Lung microvascular endothelial cell (primary cell): Measurements from ENCODE around the gene FKBP1A. TPM values are rescaled to one million over a fixed set of nuclear protein-coding genes. Genes with fewer than 3 reads are reported as not detected.

Experiments used
- DNase-seq, 2 donors: peaks; one replicate each; pipeline versions ENCODE4 v3.0.0 to v3.0.0-alpha.2; 2010; ENCODE audit warnings: low read depth in 2 of 2
- total RNA-seq: library from RNA; depleted of rRNA; stranded (reverse); fragments of >200 nt; gene quantifications from 2 replicates; pipeline ENCODE4 v1.2.1, GENCODE V29; 2014

The FKBP1A gene
- total RNA-seq, 1 donor from 2014 or later, result 278 TPM

DNA sequence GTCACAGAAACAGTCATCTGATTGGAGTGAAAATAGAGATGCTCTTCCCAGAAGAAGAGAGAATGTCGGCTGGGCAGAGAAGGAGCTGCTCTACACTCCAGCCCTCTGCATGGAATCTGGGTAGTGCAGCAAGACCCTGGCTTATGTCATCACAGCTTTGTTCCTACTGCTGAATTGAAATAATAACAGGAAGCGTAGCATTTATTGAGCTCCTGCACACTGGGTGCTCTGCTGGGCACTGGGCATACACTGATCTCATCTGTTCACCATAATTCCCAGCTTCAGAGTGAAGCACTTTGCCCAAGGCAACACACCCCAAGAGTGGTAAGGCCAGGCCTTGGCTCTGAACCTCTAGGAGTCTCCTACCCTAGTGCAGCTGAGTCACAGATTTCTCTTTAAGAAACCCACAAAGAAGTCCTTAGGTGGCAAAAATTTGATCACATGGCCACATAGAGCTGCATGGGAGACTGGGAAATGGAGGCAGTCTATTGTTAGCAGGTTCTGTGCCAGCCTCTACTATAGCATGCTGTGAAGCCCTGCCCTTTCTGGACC lies 60.0 kb downstream of the FKBP1A start:
- peak; percentile 57 to 67 for DNase-seq

DNA sequence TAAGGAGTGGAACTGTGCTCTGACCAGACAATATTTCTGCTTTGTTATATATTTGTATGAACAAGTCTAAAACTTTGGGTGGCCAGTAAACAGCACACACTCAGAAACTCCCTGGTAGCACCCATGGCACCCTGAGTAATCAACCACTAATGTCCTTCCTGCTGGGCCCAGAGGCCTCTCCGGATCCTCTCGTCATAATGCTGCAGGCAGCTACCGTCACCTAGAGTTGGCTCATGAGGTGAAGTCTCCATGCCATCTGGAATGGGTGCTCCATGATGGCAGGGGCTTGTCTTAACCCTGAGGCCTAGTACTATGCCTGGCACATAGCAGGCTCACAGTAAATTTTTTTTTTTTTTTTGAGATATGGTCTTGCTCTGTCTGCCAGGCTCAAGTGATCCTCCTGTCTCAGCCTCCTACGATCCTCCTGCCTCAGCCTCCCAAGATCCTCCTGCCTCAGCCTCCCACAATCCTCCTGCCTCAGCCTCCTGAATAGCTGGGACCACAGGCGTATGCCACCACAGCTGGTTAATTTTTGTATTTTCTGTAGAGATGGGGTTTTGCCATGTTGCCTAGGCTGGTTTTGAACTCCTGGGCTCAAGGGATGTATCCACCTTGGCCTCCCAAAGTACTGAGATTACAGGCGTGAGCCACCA lies 60.9 kb downstream of the FKBP1A start:
- DNase-seq, result peak in 1 of 2 donors; percentile 49

DNA sequence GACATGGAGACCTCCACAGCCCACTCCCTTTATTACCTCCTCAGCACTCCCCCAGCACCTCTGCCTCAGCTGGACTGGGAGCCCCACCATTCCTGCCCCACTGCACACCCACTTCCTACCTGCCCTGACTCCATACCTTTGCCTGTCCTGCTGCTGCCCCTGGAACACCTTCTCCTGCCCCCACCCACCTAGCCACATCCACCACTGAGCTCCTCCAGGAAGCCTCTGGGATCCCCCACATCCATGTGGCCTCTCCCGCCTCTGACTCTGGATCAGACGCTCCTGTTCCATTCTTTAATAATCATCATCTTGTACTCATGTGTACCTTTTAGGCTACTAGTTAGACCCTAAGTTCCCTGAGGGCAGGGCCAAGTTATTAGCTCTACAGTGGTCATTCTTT lies 61.8 kb downstream of the FKBP1A start:
- DNase-seq, result no peak

DNA sequence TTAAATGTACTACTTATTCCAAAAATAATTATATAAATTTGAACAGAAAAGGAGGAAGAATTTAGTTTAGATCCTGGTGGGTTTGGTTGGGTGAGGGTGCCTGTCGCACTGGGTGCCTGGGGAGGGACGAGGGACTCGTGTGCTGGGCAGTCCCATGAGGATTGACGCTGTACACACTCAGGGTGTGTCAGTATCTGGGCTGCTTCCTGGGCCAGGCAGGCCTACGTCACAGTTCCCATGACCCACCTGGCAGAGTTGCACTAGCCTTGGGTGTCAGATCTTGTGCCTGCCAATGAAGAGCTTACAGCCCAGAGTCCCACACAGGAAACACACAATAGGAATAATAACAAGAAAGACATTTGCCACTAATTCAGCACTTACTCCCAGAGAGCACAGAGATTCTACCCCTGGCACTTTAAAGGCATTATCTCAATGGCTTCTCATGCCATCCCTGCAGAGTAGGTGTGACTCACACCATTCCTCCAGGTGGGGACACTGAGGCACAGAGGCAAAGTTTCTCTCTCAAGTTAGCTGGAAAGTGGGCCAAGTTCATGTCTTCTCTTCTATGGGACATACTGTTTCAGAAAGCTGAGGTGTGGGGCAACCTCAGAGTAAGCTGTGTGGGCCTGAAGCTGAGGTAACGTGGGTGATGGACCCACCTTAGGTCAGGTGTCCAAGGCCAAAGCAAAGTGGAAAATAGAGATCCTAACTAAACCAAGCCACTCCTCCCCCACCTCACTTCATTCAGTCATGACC lies 62.6 kb downstream of the FKBP1A start:
- peak; percentile 70 to 79 for DNase-seq

DNA sequence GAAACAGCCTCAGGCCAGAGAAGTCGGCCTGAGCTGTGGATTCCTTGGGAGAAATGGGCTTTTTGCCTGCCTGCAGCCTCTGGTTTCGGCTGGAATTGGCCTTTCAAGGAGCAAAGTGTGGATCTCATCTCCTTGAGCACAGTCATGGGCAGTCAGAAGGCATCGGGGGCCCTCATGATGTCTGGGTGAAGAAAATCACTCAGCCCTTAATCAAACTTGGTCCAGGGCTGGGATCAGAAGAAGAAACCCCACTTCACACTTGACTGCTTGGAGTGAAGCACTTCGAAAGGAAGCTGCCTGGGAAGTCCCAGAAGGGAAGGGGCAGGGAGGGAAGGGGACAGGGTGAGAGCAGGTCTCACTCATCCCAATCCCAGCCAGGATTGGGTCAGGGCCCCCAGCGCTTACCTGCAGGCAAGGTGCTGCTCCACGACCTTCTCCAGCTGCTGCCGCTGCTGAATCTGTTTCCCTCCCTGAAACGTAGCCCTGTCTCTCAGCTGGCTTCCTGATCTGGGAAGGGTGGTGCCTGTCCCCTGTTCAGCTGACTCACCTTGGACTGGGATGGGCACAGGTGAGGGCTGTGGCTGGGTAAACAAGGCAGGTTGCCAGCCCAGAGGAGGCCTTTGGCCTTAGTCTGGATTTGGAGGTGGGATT lies 64.0 kb downstream of the FKBP1A start, which contains the start of gene SDCBP2:
TSS of gene SDCBP2 (minus strand) at position 460 of the 651 bp plus-strand sequence. CDS start 8,723 bp downstream, outside the sequence.
- no peak for DNase-seq

DNA sequence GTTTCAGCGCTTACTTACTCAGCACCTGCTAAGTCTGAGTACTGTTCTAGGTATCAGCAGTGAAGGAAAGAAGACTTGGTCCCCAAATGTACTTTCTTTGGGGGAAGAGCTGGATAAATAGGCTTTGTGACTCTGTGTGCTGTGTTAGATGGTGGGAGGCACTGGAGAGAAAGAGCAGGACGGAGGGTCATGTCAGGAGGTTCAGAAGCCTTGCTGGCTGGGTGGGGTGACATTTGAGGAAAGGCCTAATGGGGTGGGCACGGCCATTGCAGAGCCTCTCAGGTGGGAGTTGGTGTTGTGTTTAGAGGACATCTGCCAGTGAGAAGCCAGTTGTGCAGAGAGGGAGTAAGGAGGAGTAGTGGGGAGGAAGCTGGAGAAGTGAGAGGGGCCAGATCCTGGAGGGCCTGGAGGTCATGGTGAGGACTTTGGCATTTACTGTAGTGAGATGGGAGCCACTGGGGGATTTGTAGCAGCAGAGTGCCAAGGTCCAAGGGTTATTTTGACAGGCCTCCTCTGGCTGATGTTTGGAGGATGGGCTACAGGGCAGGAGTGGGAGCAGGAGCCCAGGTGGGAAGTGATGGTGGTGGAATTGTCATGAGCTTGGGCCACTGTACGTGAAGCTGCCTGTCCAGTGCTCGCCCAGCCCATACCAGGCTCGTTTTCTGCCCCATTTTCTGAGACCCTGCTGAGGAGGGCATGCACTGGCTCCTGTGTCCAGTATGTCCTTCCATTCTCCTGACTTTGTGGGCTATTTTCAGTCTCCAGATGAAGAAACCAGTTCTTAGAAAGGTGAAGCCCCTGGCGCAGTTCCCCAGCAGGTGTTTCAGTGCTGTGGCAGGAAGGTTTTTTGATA lies 64.8 kb downstream of the FKBP1A start:
- no peak for DNase-seq

DNA sequence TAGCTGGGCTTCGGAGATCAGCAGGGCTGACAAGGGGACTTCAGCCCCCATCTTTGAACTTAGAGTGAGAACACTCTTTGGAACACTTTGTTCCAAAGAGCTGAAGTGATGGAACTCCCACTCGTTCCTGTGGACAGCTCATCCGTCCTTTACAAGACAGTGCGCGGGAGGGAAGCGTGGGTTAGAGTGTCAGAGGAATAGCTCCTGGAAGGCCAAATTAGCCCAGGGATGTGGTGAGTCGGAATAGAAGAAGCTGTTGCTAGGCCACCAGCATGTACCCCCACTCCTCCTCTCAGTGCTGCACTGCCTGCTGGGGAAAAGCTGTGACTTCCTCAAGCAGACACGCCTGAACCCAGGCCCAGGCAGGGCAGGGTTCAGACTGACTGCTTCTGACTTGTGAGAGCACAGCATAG lies 65.6 kb downstream of the FKBP1A start:
- peak; percentile 26 to 59 for DNase-seq

DNA sequence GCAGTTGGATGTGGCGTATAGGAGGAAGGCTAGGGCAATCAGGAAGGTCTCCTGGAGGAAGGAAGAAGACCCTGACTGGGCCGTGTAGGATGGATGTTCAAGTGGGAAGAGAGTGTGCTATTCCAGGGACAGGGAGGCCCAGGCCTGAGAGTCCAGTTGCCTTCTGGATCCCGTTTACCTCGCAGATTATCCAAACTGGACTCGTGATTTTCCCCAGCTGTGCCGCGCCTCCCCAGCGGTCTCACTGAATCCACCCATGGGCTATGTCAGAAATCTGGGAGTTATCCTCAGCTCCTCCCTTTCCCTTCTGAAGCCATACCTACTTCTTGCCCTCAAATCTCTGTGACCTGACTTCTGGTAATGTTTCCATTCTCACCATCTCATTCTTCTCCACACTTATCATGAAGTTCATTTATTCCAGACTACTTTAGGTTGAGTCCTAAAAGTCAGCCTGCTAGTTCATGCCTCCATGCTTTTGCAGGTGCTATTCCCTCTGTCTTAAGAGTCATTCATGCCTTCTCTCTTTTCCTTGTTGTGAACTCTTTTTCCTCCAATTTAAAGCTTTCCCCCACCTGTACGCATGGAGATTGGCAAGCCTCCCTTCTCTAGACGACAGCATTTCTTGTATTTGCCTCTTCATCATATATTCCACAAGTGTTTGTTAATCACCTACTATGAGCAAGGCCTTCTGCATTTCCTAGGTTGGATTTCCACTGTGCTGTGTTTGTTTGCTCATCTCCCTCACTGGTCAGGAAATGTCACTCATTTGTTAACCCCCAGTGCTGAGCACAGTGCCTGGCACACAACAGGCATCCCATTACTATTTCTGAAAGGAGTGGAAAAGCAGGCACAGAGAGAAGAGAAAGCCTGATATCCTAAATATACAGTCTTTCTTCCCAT lies 66.6 kb downstream of the FKBP1A start:
- DNase-seq, result peak; percentile 63 to 68

DNA sequence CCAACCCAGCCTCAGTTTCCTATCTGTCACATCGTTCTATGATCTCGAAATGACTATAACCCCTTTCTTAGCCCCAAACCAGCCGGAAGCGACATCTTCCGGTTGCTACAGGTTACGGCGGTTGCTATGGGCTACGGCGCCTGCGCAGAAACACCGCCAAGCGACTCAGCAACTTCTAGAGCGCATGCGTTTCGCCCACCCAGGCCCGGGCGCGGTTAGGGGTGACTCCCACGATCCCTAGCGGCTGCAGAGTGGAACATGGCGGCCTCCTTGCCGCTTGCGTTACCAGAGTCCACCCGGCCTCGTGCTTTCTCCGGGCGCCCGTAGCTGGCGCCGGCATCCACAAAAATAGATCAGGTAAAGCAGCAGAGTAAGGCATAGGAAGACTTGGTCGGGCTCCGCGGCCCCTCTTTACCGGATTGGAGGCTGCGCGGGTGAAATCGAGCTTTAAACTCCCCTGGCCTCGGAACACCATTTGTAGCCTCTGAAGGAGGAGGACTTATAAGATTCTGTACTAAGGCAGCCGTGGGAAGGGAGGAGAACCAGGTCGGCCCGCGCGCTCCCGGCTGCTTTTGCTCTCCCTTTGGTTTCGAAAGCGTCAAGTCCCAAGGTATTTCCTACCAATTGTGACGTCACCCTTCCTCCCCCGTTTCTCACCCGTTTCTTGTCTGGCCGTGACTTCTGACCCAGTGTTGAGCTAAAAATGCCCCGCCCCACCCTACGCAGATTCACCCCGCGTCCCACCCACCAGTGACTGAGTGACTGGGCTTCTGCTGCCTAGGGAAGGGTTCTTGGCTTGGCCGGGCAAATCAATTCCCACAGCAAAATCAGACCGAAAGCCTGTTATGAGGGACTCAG lies 67.5 kb downstream of the FKBP1A start:
- DNase-seq, result peak; percentile 99

DNA sequence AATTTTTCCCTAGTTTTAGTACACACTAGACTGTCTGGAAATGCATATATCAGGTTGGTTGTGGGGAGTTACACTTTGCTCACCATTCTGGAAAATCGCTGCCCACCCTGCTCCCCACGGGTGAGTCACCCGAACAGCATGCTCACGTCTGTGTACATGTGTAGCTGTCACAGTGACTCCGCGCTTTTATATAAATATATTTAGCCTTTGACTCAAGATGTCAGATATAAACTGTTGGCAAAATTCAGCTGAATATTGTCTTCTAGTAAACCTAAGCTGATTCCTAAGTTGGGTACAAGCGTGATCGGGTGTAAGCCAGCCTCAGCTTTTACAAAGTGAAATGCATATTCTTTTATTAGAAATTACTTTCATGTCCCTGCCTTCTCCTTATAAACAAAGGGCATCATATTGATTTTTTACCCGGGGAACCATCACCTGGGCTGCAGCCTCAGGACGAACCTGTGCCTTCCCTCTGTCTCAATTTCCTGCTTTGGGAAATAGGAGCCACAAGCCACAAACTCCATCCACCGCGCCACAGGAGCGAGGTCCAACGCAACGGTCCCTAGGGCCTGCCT lies 68.2 kb downstream of the FKBP1A start:
- DNase-seq, result peak; percentile 87 to 92

DNA sequence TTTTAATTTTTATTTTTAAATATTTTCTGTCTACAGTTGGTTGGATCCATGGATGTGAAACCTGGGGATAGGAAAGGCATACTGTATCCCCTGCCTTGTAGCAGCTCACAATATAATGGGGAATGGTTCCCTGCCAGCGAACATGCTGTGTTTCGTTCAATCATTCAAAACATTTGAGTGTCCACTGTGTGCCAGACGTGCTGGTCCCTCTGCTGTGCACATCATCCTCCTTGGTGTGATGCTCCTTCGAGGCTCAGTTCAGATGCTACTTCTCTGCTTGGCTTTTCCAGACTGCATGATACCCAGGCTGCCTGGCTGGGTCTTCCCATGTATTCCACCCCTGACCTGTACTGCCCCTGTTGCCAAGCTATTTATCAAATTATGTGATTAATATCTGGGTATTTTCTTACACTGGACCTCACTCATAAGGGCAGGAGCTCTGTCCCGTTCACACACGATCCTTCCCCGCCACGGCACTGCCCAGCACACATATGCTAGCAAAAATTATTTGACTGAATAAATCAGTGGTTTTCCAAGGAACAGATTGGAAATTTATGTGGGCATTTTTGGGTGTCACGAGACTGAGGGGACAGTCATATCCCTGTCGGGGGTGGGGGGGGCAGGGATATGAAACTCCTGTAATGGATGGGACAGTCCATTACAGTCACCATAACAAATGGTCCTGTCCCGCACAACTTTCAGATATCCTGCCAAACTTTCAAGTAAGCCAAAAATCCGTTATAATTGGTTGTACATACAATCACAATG lies 68.8 kb downstream of the FKBP1A start:
- DNase-seq, result peak in 1 of 2 donors; percentile 35

DNA sequence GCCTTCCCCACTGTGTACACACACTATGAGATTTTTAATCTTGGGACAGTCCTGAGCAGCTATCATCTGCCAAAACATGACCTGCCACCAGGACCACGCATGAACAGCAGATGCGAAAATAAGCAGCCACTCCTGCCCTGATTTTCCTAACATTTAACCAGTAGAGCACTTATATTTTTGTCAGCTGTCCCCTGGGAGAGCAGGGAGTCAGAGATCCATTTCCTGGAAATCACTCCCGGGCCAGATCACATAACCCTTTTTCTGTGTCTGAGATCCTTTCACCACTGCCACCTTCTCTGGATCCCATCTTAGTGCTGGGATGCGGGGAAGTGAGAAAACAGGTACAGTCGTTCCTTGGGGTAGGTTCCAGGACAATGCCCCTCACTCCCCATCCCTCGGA lies 69.6 kb downstream of the FKBP1A start:
- peak in 1 of 2 donors; percentile 61 for DNase-seq

DNA sequence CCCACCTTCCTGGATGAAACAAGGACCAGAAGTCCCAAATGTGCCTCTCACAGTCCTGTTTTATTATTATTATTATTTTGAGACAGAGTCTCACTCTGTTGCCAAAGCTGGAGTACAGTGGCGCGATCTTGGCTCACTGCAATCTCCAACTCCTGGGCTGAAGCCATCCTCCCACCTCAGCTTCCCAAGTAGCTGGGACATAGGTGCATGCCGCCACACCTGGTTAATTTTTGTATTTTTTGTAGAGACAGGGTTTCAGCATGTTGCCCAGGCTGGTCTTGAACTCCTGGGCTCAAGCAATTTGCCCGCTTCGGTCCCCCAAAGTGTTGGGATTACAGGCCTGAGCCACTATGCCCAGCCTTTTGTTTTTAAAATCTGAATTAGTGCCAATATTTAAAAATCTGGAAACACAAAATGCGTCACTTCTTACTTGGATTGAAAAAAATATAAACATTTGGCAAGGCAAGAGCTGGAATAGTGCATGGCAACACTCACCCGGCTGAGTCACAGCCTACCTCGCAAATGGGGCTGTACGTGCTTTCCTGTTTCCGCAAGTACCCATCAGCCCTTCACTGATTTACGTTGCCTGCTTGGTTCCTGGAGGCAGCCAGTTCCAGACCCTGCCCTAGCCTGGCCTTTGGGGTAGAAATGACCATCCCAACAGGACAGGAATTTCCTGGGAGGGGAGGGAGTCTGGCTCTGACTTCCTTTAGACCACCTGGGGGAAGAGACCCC lies 70.2 kb downstream of the FKBP1A start:
- DNase-seq, result peak; percentile 99

DNA sequence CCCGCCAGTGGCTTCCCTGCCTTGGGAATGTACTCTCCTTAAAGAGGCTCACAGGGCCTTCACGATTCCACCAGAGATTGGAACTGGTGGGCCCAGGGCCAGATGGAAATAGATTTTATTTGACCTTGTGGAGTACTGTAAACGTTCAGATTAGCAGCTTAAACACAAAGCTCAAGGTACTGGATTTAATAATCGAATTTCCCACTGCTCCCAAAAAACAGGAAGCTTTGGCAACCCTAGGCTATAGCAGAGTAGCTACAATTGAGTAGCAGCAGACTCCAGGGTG lies 71.3 kb downstream of the FKBP1A start:
- no peak for DNase-seq

DNA sequence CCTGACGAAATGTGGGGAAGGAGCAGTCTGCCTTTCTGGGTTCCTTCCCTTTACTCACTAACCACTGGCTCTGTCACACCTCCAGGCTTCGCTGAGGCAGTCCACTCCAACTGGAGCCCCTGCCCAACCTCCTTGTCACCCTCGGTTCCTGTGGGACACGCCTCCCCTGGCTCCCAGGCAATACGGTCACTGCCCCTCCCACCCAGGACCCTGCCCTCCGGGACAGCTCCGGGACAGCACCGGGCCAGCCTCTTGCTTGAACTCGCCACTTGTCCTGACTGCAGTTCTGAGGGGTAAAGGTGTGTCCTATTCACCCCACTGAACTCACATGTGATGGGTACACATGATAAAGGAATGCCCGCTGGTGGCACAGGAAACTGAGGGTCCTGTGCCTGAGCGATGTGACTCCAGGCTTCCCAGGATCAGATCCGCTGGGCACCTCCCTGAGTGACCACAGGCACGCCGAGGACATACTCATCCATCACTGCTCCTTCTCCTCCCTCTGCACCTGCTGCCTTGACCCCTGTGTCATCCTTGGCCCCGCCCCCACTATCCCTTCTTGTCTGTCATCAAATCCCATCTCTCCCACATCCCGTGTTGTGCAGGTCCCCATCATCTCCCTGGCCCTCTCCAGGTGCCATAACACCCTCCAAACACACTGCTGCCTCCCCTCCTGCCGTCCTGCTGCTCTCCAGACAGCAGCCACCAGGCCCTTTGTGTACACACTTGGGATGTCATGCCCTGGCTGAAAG lies 71.8 kb downstream of the FKBP1A start:
- DNase-seq, result no peak

DNA sequence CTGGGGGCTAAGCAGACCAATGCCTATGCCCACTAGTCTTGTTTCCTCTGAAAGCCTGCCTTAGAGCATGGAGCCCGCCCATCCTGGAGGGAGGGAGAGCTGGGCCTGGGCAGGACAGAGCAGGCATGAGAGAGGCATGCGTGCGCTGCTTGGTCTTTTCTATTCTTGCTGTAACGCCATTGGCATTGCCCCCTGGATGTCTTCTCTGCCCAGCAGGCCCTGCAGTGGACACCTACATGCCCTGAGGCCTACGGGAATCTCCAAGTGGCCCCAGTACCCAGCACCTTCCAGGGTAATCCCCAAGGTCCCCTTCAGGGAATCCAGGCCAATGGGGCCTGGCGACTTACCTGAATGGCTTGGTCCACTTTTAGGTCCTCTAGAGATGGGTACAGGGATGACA lies 72.8 kb downstream of the FKBP1A start:
- DNase-seq, result no peak

DNA sequence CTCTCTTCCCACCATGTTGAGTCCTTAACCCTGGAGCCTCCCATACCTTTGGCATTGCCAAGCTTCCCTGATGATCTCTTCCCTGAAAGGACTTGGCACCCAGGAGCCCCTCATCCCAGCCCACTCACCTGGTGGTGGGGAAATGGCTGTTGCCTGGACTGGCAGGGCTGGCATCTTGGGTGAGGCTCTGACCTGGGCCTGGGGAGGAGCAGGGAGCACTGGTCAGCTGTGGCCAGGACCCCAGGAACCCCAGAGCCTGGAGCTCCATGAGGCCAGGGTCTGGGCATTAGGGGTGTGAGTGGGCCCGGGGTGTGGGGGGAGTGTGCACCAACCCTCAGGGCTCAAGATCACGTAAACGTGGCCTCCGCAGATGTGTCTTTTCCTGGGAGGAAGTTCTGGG lies 73.4 kb downstream of the FKBP1A start:
- no peak for DNase-seq
